K562 (cell line): ENCODE measurements around the gene FMN1. TPM values are rescaled to one million over a fixed set of nuclear protein-coding genes. Genes with fewer than 3 reads are reported as not detected.

ENCODE experiments used
- ATAC-seq: fragments of 200-7000 bp; cut with Tn5 transposase; 3 replicates; pipeline ENCODE4 v1.9.1; 2020; ENCODE audit warnings: moderate library complexity
- BruUV-seq: library from RNA; stranded (reverse); fragments of 400-500 nt; replicated peaks from 2 replicates; lab custom pipeline; 2021; lab: Mats Ljungman, UMichigan
- CTCF ChIA-PET: fragments of 300-600 bp; formaldehyde crosslinking; extraction: SDS; loops from one replicate; lab custom pipeline; 2021; ENCODE audit warnings: low intra/inter-chr PET ratio; lab: Yijun Ruan, JAX
- POLR2A ChIA-PET: fragments of 300-600, 350-650 bp; sonication (Branson Sonifier 250); formaldehyde crosslinking; extraction: SDS; loops from one replicate; lab custom pipeline; 2021; ENCODE audit warnings: antibody characterized with exemption, inconsistent platforms; lab: Yijun Ruan, JAX
- DNase-seq, 4 experiments: peaks; one replicate each; pipeline versions ENCODE4 v3.0.0 to v3.0.0-alpha.2; 2011 to 2018; ENCODE audit warnings: low spot score in 3 of 4, mixed read lengths in 3 of 4; ENCODE audit errors: extremely low read depth in 1 of 4
- FAIRE-seq: peaks from 2 replicates; lab custom pipeline; 2011; peaks lifted over from hg19 to GRCh38; lab: Jason Lieb, UNC
- H2AFZ ChIP-seq: 2 replicates; pipeline ENCODE4 v1.6.0; 2011; ENCODE audit warnings: low read depth, low read length, control low read depth, inconsistent platforms
- H3K27ac ChIP-seq: fragments of 200-600 bp; 3 replicates; pipeline ENCODE4 v1.8.0; 2011; ENCODE audit warnings: low read depth, mild to moderate bottlenecking, control low read depth, inconsistent platforms, low read length, moderate library complexity, mixed read lengths; ENCODE audit errors: extremely low read depth
- H3K27me3 ChIP-seq, 2 experiments: fragments of 300-600 bp in 1 of 2; 2 replicates in 1 of 2; 3 replicates in 1 of 2; pipeline versions ENCODE4 v1.6.0 to v1.8.0; 2011; ENCODE audit warnings: inconsistent platforms in 2 of 2, low read length in 2 of 2, mild to moderate bottlenecking in 1 of 2, mixed read lengths in 1 of 2, moderate library complexity in 1 of 2; ENCODE audit not compliant: control insufficient read depth in 2 of 2, insufficient read depth in 2 of 2
- H3K36me3 ChIP-seq: fragments of 300-600 bp; 3 replicates; pipeline ENCODE4 v1.8.0; 2011; ENCODE audit warnings: mild to moderate bottlenecking, low read length, inconsistent platforms; ENCODE audit not compliant: control insufficient read depth, insufficient read depth
- H3K4me1 ChIP-seq, 2 experiments: fragments of 200-600 bp in 1 of 2; replicated peaks in 1 of 2; 2 replicates in 1 of 2; 3 replicates in 1 of 2; pipeline versions ENCODE4 v1.5.1 to v1.8.0; 2011; ENCODE audit warnings: inconsistent platforms in 2 of 2, low read length in 2 of 2, mild to moderate bottlenecking in 1 of 2, mixed read lengths in 1 of 2, moderate library complexity in 1 of 2; ENCODE audit not compliant: control insufficient read depth in 2 of 2, insufficient read depth in 2 of 2
- H3K4me2 ChIP-seq: 2 replicates; pipeline ENCODE4 v1.6.1; 2011; ENCODE audit warnings: low read length, control low read depth, inconsistent platforms, mixed read lengths; ENCODE audit not compliant: insufficient read depth
- H3K4me3 ChIP-seq: fragments of 200-600 bp; sonication (generic), shearing (Covaris generic); 2 replicates; pipeline ENCODE4 v1.5.1; 2016; ENCODE audit warnings: control low read depth, inconsistent platforms
- H3K79me2 ChIP-seq: fragments of 200-600 bp; 3 replicates; pipeline ENCODE4 v1.8.0; 2011; ENCODE audit warnings: low read length, inconsistent platforms; ENCODE audit not compliant: control insufficient read depth, insufficient read depth
- H3K9ac ChIP-seq, 2 experiments: 2 replicates each; pipeline versions ENCODE4 v1.6.0 to v1.6.1; 2011; ENCODE audit warnings: low read depth in 2 of 2, low read length in 2 of 2, control low read depth in 1 of 2, inconsistent platforms in 1 of 2, mild to moderate bottlenecking in 1 of 2, mixed read lengths in 1 of 2; ENCODE audit not compliant: insufficient read depth in 1 of 2
- H3K9me1 ChIP-seq: one replicate; pipeline ENCODE4 v1.6.0; 2011; ENCODE audit warnings: inconsistent platforms, mild to moderate bottlenecking, low read length, moderate library complexity; ENCODE audit not compliant: control insufficient read depth, insufficient read depth
- H3K9me3 ChIP-seq: replicated peaks from 2 replicates; pipeline ENCODE4 v1.5.1; 2011; ENCODE audit warnings: low read depth, low read length, inconsistent platforms; ENCODE audit not compliant: control insufficient read depth, insufficient read depth
- H4K20me1 ChIP-seq: replicated peaks from 2 replicates; pipeline ENCODE4 v1.6.1; 2011; ENCODE audit warnings: low read length, inconsistent platforms, mixed read lengths; ENCODE audit not compliant: control insufficient read depth, insufficient read depth
- ASH1L ChIP-seq: fragments of 450-650 bp; IDR thresholded peaks from 2 replicates; pipeline ENCODE4 v1.6.1; 2018; ENCODE audit warnings: borderline replicate concordance, mild to moderate bottlenecking, low read depth; ENCODE audit not compliant: partially characterized antibody
- CREM ChIP-seq: IDR thresholded peaks from 2 replicates; pipeline ENCODE4 v1.6.1; 2014; ENCODE audit warnings: antibody characterized with exemption, low read depth
- IFI16 ChIP-seq: fragments of 250-450 bp; sonication (Bioruptor Pico); IDR thresholded peaks from 2 replicates; pipeline ENCODE4 v2.1.2; 2022; ENCODE audit warnings: mild to moderate bottlenecking, inconsistent platforms
- KDM2B ChIP-seq: fragments of 250-450 bp; sonication (Bioruptor Pico); IDR thresholded peaks from 2 replicates; pipeline ENCODE4 v1.8.0; 2021; ENCODE audit warnings: mild to moderate bottlenecking, moderate library complexity
- MTF1 ChIP-seq: fragments of 250-450 bp; sonication (Bioruptor Pico); IDR thresholded peaks from 2 replicates; pipeline ENCODE4 v1.9.0; 2021; ENCODE audit warnings: moderate library complexity, mild to moderate bottlenecking, inconsistent platforms, borderline replicate concordance
- RBM15 ChIP-seq: fragments of 200-400 bp; formaldehyde crosslinking; IDR thresholded peaks from 2 replicates; pipeline ENCODE4 v1.6.1; 2018; ENCODE audit warnings: mild to moderate bottlenecking, low read length, moderate library complexity; ENCODE audit not compliant: insufficient read depth
- SIN3A ChIP-seq, 2 experiments: fragments of 150-350 bp in 1 of 2; IDR thresholded peaks; 2 replicates each; pipeline ENCODE4 v1.6.1; 2011 to 2016; ENCODE audit warnings: borderline replicate concordance in 2 of 2, low read depth in 2 of 2, low read length in 2 of 2, mild to moderate bottlenecking in 2 of 2, moderate library complexity in 2 of 2; ENCODE audit not compliant: control insufficient read depth in 1 of 2
- SMAD3 ChIP-seq: fragments of 450-650 bp; formaldehyde crosslinking; conservative IDR thresholded peaks from 2 replicates; pipeline ENCODE4 v1.4.0; 2020; ENCODE audit warnings: mild to moderate bottlenecking
- TCF7 ChIP-seq: sonication (generic); IDR thresholded peaks from 2 replicates; pipeline ENCODE4 v1.6.1; 2016; ENCODE audit warnings: antibody characterized with exemption, borderline replicate concordance
- WGBS: fragments of 100-300 bp; shearing (Covaris generic); methylation state at CpG from one replicate; pipeline ENCODE4 v1.1.6; 2016; ENCODE audit warnings: low coverage, mixed read lengths; ENCODE audit not compliant: insufficient coverage; ENCODE audit errors: missing lambda C conversion rate; 5-methylcytosine and 5-hydroxymethylcytosine counted together
- in situ Hi-C: fragments of 300-500 bp; cut with MboI; formaldehyde crosslinking; loops from 4 replicates; pipeline ENCODE4 v1.15.0; 2018; ENCODE audit warnings: inconsistent platforms, mixed read lengths
- intact Hi-C: fragments of 100-400 bp; cut with micrococcal nuclease; formaldehyde crosslinking; loops from 2 replicates; pipeline ENCODE4 v1.14.2; 2022
- polyA plus RNA-seq, 8 experiments: library from polyadenylated mRNA; depleted of rRNA in 4 of 8; stranded (reverse) in 5 of 8; unstranded in 3 of 8; fragments of >200 nt; fragmentation: Nextera tagmentation in 2 of 8; fragmentation: Illumina TruSeq in 1 of 8; extraction: Ambion mirVana in 2 of 8; extraction: Trizol in 1 of 8; gene quantifications; 2 replicates each; pipeline versions ENCODE4 v1.2.1 to v1.2.3, GENCODE V29; 2011 to 2014; ENCODE audit warnings: inconsistent platforms in 1 of 8, missing spikeins in 1 of 8
- total RNA-seq, 7 experiments: library from RNA; depleted of rRNA in 6 of 7; stranded (reverse); fragments of >200 nt in 6 of 7; fragmentation: Illumina TruSeq in 2 of 7; extraction: Trizol in 2 of 7; gene quantifications; 2 replicates each; pipeline versions ENCODE4 v1.2.1 to v1.2.3, GENCODE V29; 2011 to 2021; ENCODE audit warnings: low replicate concordance in 1 of 7

Gene FMN1
- total and polyA plus RNA-seq, 9 of the 15 experiments (the other 6 are each of a cell fraction or from before 2014, with no cell fraction given): 0.03 to 0.07 (median 0.04) TPM; not detected in 6

GRCh38 chr15:33148129-33148751 lies 46.3 kb downstream of the FMN1 start:
- H3K79me2 ChIP-seq: no peaks in the 10 kb centered on the region
- ChIA-PET POLR2A (no interaction called here), CTCF (no interaction called here)
- H3K9ac ChIP-seq: no peak overlapping the region
- ATAC-seq (no peak), FAIRE-seq (no peak), DNase-seq (no peak)
- intact Hi-C loops (no loop called here), in situ Hi-C loops (no loop called here)
- WGBS: under 1% methylated on average over 8 of the region's 8 CpGs
- no peaks in the 10 kb centered on the region for H3K4me1 ChIP-seq
- H3K36me3 ChIP-seq: no peaks in the 10 kb centered on the region
- no peak overlapping the region for H2AFZ ChIP-seq
- H3K4me3 ChIP-seq: no peak overlapping the region
- no TSS peak for BruUV-seq
- H3K4me2 ChIP-seq: no peak overlapping the region
- peaks cover 3 to 5% of the 10 kb centered on the region in 2 experiments; a peak in 4 of 5 replicates for H3K27me3 ChIP-seq
- peaks cover 2% of the 10 kb centered on the region for H3K9me1 ChIP-seq
- H3K27ac ChIP-seq: no peak overlapping the region
- H3K9me3 ChIP-seq: no peaks in the 10 kb centered on the region
- no peaks in the 10 kb centered on the region for H4K20me1 ChIP-seq
- no peak for TF ChIP-seq SIN3A (IDR thresholded peaks at IDR 0.05; ENCODE audit: borderline replicate concordance in 2 of 2, control insufficient read depth in 1 of 2, low read depth in 2 of 2, low read length in 2 of 2)
- TF ChIP-seq TCF7: no peak
- TF ChIP-seq CREM: no peak
- no peak for TF ChIP-seq IFI16

GRCh38 chr15:33146051-33146450 lies 48.5 kb downstream of the FMN1 start:
- Histone ChIP-seq H3K79me2 (no peaks in the 10 kb centered on the region), H3K9me1 (no peaks in the 10 kb centered on the region), H3K4me3 (no peak overlapping the region), H3K4me2 (no peak overlapping the region), H3K9ac (no peak overlapping the region), H3K4me1 (no peaks in the 10 kb centered on the region), H3K36me3 (no peaks in the 10 kb centered on the region), H2AFZ (no peak overlapping the region), H3K9me3 (no peaks in the 10 kb centered on the region), H3K27ac (no peak overlapping the region), H4K20me1 (no peaks in the 10 kb centered on the region), H3K27me3 (no peaks in the 10 kb centered on the region; a peak in 2 of 5 replicates)
- POLR2A ChIA-PET: no interaction called here
- intact Hi-C loops (no loop called here), in situ Hi-C loops (no loop called here)
- BruUV-seq: no TSS peak
- DNase-seq (no peak), FAIRE-seq (no peak), ATAC-seq (no peak)
- TF ChIP-seq RBM15: no peak
- TF ChIP-seq SMAD3 (CRISPR knock-in tag): no peak
- TF ChIP-seq ASH1L: no peak
- no peak for TF ChIP-seq KDM2B (CRISPR knock-in tag)
- TF ChIP-seq MTF1 (CRISPR knock-in tag): no peak
- 2% methylated on average over 7 of the region's 7 CpGs for WGBS
- CTCF ChIA-PET: no interaction called here
